NCI-H748 treated with DMSO at 0.1 percent for 48 hours (cell line): ENCODE data around the gene ANKRD62.
"Not testable (repeated sequence)": the region's sequence is repeated elsewhere in the genome, so short reads cannot be mapped to it uniquely, and the experiment has no call there.

Experiments
- DNase-seq: peaks from one replicate; lab custom pipeline; 2025; lab: John Stamatoyannopoulos, UW

The ANKRD62 gene

GRCh38 chr18:12099160-12099559, 5.5 kb downstream of the ANKRD62 start:
- DNase-seq, result no peak

DNA sequence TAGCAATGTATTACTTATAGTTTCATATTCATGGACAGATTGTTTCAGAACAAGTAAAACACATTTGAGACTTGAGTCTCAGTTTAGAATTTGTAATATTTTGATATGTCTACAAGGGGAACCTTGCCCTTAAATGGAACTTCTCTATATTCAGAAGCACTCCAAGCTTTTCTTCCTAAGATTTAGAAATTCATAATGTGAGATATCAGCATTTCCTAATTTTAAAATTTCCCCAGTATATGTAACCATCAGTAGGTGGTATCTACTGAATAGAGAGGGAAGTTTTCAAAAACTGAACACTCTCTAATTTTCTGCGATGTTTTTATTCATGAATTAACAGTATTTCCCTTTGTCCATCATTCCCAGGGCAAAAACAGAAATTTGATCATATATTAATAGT, 7.6 kb downstream of the ANKRD62 start:
- no peak for DNase-seq

GRCh38 chr18:12102136-12102842, 8.6 kb downstream of the ANKRD62 start:
- DNase-seq, result no peak

DNA sequence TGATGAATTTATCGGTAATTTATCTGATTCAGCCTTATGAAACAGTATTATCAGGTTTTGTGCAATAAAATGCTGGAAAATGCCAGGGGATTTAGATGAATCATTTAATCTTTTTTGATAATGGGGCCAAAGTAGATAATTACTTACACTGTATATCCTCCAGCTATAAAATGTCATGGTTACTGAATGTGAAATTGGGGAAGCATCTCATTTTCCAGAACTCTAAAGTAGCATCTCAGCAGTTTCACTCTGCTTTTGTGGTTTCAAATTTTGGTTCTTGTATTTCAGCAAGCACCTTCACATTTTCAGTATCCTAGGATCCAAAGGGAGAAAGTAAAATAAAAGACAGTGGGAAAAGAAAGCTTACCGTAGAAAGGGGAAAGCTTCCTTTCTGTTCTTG, 12.8 kb downstream of the ANKRD62 start:
- no peak for DNase-seq

- no peak for DNase-seq
Observed at GRCh38 chr18:12109836-12110235, 16.2 kb downstream of the ANKRD62 start.

DNA sequence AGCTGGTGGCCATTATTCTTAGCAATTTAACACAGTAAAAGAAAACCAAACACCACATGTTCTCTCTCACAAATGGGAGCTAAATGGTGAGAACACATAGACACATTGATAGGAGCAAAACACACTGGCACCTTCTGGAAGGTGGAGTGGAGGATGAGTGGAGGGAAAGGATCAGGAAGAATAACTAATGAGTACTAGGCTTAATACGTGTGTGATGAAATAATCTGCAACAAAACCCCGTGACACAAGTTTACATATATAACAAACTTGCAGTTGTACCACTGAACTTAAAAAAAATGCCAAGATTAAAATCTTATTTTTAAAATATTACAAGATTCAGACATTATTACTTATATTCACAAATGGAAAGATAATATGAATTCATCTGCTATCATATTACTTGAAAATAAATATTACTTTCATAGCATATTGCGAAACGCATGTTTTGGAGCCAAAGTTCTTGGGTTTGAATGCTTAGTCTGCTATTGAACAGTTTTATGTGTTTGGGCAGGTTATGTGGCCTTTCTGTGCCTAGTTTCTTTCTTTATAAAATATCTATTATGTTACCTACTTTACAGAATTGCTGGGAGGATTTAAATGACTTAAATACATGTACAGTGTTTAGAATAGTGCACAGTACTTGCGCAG, 20.5 kb downstream of the ANKRD62 start:
- no peak for DNase-seq

- no peak for DNase-seq
Observed at GRCh38 chr18:12119358-12119757, 25.7 kb downstream of the ANKRD62 start.

DNA sequence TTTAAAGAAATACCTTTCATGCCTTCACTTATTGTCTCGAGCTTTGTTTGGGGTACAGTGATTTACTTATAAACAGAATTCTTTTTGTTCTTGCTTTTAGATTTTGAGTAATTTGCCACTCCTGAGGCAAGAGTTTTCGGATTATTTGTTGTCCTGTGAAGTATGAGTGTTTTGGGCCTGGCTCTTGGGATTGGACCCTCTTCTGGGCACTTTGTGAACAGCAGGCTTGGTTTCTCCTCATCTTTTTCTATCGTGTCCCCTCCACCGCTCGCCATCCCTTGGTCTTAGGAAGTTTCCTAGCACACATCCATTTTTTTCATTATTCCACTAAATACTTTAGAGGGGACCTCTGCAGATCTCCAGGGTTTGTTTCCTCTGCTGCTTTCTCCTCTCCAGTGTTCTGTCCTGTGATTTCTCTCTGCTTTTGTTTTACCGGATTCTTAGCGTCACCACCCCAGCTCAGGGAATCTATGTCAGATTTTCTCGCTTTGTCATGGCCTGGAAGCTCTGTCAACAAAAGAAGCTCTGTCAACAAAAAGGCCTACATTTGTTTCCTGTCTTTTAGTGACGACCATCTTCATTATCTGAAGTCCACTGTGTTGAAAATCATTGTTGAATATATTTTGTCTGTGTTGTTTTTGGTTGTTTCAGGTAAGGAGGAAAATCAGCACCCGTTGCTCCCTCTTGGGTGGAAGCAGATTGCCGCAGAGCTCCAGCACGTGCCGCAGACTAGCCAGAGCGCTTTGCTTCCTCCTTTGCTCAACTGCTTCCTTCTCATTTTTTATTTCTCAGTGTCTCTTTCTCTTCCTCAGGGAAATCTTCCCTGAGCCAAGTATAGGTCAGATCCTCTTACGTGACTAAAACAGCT, 27.8 kb downstream of the ANKRD62 start:
- no peak for DNase-seq

DNA sequence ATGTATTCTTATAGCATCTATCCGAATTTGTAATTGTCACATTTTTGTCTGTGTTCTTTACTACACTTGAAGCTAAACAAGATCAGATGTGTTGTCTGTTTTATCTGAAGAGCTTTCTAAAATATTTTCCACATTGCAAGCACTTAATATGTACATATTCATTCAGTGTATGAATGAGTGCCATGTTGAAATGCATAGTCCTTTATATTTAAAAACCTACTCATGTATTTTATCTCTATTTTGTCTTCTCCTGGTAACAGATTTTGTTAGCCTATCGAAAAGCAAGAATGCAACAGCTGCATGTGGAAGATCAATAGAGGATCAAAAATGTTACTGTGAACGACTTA, 28.4 kb downstream of the ANKRD62 start:
- DNase-seq, result not testable (repeated sequence)

DNA sequence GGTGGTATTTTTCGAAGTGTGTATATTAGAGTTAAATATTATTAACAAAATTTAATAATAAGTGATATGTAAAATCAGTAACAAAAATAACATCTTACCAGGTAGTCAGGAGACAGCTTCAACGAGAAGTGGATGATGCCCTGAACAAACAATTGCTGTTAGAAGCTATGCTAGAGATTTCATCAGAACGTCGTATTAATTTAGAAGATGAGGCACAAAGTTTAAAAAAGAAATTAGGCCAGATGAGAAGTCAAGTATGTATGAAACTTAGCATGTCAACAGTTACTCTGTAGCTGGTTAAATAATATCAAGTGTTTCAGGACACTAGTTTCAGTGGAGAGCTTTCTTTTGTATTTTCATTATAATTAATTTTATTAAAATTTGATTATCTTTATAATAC, 34.0 kb downstream of the ANKRD62 start:
- not testable (repeated sequence) for DNase-seq

GRCh38 chr18:12138831-12139230, 45.2 kb downstream of the ANKRD62 start:
- DNase-seq, result not testable (repeated sequence)

DNA sequence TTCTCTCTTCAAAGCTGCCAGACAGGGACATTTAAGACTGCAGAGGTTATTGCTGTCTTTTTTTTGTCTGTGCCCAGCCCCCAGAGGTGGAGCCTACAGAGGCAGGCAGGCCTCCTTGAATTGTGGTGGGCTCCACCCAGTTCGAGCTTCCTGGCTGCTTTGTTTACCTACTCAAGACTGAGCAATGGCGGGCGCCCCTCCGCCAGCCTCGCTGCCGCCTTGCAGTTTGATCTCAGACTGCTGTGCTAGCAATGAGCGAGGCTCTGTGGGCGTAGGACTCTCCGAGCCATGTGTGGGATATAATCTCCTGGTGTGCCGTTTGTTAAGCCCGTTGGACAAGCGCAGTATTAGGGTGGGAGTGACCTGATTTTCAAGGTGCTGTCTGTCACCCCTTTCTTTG, 47.2 kb downstream of the ANKRD62 start:
- not testable (repeated sequence) for DNase-seq

DNA sequence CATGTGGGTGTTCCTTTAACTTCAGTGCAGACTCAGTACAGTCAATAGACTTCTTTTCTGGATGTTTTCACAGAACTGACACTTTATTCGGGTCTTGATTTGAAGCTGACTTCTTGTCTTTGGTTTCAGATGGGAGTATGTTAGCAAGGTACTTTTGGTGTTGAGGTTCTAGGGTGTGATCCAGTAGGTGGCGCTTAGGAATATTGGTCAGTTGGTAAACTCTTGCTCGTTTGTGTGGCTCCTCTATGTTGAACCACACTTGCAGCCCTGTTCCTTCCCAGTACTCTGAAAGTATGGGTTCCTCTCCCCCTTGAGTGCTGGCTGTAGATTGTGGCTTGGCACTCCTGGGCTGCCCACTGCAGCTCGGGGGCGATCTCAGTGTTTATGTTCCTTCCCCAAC, 48.1 kb downstream of the ANKRD62 start:
- not testable (repeated sequence) for DNase-seq

DNA sequence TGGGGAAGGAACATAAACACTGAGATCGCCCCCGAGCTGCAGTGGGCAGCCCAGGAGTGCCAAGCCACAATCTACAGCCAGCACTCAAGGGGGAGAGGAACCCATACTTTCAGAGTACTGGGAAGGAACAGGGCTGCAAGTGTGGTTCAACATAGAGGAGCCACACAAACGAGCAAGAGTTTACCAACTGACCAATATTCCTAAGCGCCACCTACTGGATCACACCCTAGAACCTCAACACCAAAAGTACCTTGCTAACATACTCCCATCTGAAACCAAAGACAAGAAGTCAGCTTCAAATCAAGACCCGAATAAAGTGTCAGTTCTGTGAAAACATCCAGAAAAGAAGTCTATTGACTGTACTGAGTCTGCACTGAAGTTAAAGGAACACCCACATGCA, 55.8 kb downstream of the ANKRD62 start:
- not testable (repeated sequence) for DNase-seq

GRCh38 chr18:12154361-12154760, 60.7 kb downstream of the ANKRD62 start:
- no peak for DNase-seq

- no peak for DNase-seq
Observed at GRCh38 chr18:12155996-12156395, 62.4 kb downstream of the ANKRD62 start.

DNA sequence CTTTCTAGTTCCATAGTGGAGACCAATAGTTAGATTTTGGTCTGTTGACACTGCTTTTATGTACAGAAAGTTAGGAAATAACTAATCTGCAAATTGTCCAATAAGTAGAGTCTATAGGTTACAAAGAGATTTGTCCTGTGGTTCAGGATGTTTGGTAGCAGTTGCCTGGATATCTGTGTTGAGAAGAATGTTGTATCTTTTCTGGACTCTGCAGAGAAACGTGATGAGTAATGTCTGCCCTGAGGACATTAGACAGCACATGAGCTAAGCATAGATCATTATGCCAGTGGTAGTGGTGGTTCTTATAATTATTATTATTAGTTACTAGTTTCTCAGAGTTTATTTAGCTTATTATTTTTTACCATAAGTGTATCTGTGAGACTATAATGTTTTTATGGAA, 65.8 kb downstream of the ANKRD62 start:
- no peak for DNase-seq

GRCh38 chr18:12162786-12163185, 69.1 kb downstream of the ANKRD62 start:
- no peak for DNase-seq

DNA sequence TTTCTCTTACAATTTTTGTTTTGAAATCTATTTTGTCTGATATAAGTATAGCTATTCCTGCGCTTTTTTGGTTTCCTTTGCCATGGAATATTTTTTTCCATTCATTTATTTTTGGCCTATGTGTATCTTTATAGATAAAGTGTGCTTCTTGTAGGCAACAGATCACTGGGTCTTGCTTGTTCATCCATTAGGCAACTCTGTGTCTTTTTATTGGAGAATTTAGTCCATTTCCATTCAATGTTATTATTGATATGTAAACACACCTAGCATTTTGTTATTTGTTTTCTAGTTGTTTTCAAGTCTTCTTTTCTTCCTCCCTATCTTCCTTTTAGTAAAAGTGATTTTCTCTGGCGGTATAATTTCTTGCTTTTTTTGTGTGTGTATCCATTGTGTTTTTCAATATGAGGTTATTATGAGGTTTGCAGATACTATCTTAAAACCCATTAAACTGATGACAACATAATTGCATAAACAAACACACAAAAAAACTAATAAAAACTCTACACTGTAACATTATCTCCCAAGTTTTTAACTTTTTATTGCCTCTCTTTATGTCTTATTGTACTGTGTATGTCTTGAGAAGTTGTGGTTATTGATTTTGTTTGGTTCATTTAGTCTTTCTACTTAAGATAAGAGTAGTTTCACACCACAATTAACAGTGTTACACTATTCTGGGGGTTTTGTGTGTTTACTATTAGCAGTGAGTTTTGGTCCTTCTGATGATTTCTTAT, 71.6 kb downstream of the ANKRD62 start:
- no peak for DNase-seq
